SK-N-SH treated with all-trans-retinoic acid at 6 μM for 48 hours (cell line): ENCODE data around the gene ZNF426.

Experiments
- ATAC-seq: fragments of 200-7000 bp; cut with Tn5 transposase; 3 replicates; pipeline ENCODE4 v1.9.1; 2020; ENCODE audit warnings: mild to moderate bottlenecking, moderate library complexity
- ARNTL ChIP-seq: fragments of 450-650 bp; formaldehyde crosslinking; IDR thresholded peaks from 2 replicates; pipeline ENCODE4 v1.5.0; 2020; ENCODE audit warnings: low read depth, mild to moderate bottlenecking, moderate library complexity, borderline replicate concordance
- CREB5 ChIP-seq: fragments of 250-450 bp; sonication (Bioruptor Pico); IDR thresholded peaks from 2 replicates; pipeline ENCODE4 v1.5.1; 2020; ENCODE audit warnings: low read depth, mild to moderate bottlenecking, moderate library complexity
- CSRNP3 ChIP-seq: fragments of 250-450 bp; sonication (Bioruptor Pico); IDR thresholded peaks from 2 replicates; pipeline ENCODE4 v1.5.1; 2021; ENCODE audit warnings: mild to moderate bottlenecking, moderate library complexity
- ESRRG ChIP-seq: fragments of 250-450 bp; sonication (Bioruptor Pico); IDR thresholded peaks from 2 replicates; pipeline ENCODE4 v1.6.1; 2021; ENCODE audit warnings: mild to moderate bottlenecking
- ISL1 ChIP-seq: fragments of 250-450 bp; sonication (Bioruptor Pico); IDR thresholded peaks from 2 replicates; pipeline ENCODE4 v2.1.2; 2022; ENCODE audit warnings: mild to moderate bottlenecking, moderate library complexity
- OSR1 ChIP-seq: fragments of 250-450 bp; sonication (Bioruptor Pico); IDR thresholded peaks from 2 replicates; pipeline ENCODE4 v1.8.0; 2022; ENCODE audit warnings: moderate library complexity, mild to moderate bottlenecking, inconsistent platforms
- PATZ1 ChIP-seq: fragments of 250-450 bp; sonication (Bioruptor Pico); IDR thresholded peaks from 2 replicates; pipeline ENCODE4 v1.8.0; 2020; ENCODE audit warnings: mild to moderate bottlenecking, moderate library complexity, borderline replicate concordance
- PPARA ChIP-seq: fragments of 250-450 bp; sonication (Bioruptor Pico); IDR thresholded peaks from 2 replicates; pipeline ENCODE4 v1.5.0; 2020; ENCODE audit warnings: mild to moderate bottlenecking, borderline replicate concordance
- RARB ChIP-seq: fragments of 250-450 bp; sonication (Bioruptor Pico); IDR thresholded peaks from 2 replicates; pipeline ENCODE4 v1.8.0; 2021; ENCODE audit warnings: mild to moderate bottlenecking, moderate library complexity
- SNAI2 ChIP-seq: fragments of 250-450 bp; sonication (Bioruptor Pico); IDR thresholded peaks from 2 replicates; pipeline ENCODE4 v1.5.0; 2020; ENCODE audit warnings: mild to moderate bottlenecking, moderate library complexity
- TCF4 ChIP-seq: fragments of 250-450 bp; sonication (Bioruptor Pico); IDR thresholded peaks from 2 replicates; pipeline ENCODE4 v1.8.0; 2021; ENCODE audit warnings: mild to moderate bottlenecking, moderate library complexity, borderline replicate concordance
- TOX ChIP-seq: fragments of 250-450 bp; sonication (Bioruptor Pico); IDR thresholded peaks from 2 replicates; pipeline ENCODE4 v1.8.0; 2021; ENCODE audit warnings: mild to moderate bottlenecking, moderate library complexity, borderline replicate concordance
- TSHZ2 ChIP-seq: fragments of 250-450 bp; sonication (Bioruptor Pico); IDR thresholded peaks from 2 replicates; pipeline ENCODE4 v1.5.0; 2020; ENCODE audit warnings: mild to moderate bottlenecking, moderate library complexity
- ZC3H10 ChIP-seq: fragments of 250-450 bp; sonication (Bioruptor Pico); IDR thresholded peaks from 2 replicates; pipeline ENCODE4 v1.5.1; 2021; ENCODE audit warnings: mild to moderate bottlenecking, moderate library complexity
- ZFP3 ChIP-seq: fragments of 250-450 bp; sonication (Bioruptor Pico); IDR thresholded peaks from 2 replicates; pipeline ENCODE4 v1.5.0; 2020; ENCODE audit warnings: mild to moderate bottlenecking, moderate library complexity
- ZFP30 ChIP-seq: fragments of 450-650 bp; formaldehyde crosslinking; IDR thresholded peaks from 2 replicates; pipeline ENCODE4 v1.5.0; 2022; ENCODE audit warnings: mild to moderate bottlenecking, moderate library complexity
- ZNF565 ChIP-seq: fragments of 450-650 bp; formaldehyde crosslinking; conservative IDR thresholded peaks from 2 replicates; pipeline ENCODE4 v1.5.0; 2020; ENCODE audit warnings: low read depth, mild to moderate bottlenecking, moderate library complexity
- ZNF70 ChIP-seq: fragments of 450-650 bp; formaldehyde crosslinking; IDR thresholded peaks from 2 replicates; pipeline ENCODE4 v1.5.0; 2020; ENCODE audit warnings: mild to moderate bottlenecking, moderate library complexity
- ZNF8 ChIP-seq: fragments of 450-650 bp; formaldehyde crosslinking; IDR thresholded peaks from 2 replicates; pipeline ENCODE4 v1.5.0; 2020; ENCODE audit warnings: mild to moderate bottlenecking, moderate library complexity

ZNF426 gene

GRCh38 chr19:9528757-9529336, 9.6 kb downstream of the ZNF426 start:
- ATAC-seq = no peak
- no peak for TF ChIP-seq SNAI2 (CRISPR knock-in tag)
- TF ChIP-seq ZFP3 = peak; percentile 34; the same call in 1 of the 2 replicates
- TF ChIP-seq ZNF565 = no peak

- no peak for TF ChIP-seq ZC3H10 (CRISPR knock-in tag)
- TF ChIP-seq ZNF8 (CRISPR knock-in tag) = no peak
- no peak for TF ChIP-seq CREB5 (CRISPR knock-in tag)
- no peak for TF ChIP-seq RARB (CRISPR knock-in tag)
- no peak for TF ChIP-seq ISL1 (CRISPR knock-in tag)
- TF ChIP-seq TOX (CRISPR knock-in tag) = no peak
- no peak for TF ChIP-seq ARNTL (CRISPR knock-in tag)
- TF ChIP-seq OSR1 (CRISPR knock-in tag) = no peak
- TF ChIP-seq ESRRG (CRISPR knock-in tag) = no peak
- TF ChIP-seq TSHZ2 = no peak
- no peak for ATAC-seq
Observed at GRCh38 chr19:9523885-9524474, 14.5 kb downstream of the ZNF426 start.

- ATAC-seq = no peak
- TF ChIP-seq TSHZ2 = no peak
- TF ChIP-seq ZC3H10 (CRISPR knock-in tag) = no peak
- no peak for TF ChIP-seq ARNTL (CRISPR knock-in tag)
Observed at GRCh38 chr19:9507285-9507684, 31.2 kb downstream of the ZNF426 start.

GRCh38 chr19:9500796-9501195, 37.6 kb downstream of the ZNF426 start:
- ATAC-seq = no peak
- TF ChIP-seq TCF4 (no peak), ISL1 (CRISPR knock-in tag) (no peak), ZFP30 (CRISPR knock-in tag) (no peak), SNAI2 (CRISPR knock-in tag) (no peak), CREB5 (CRISPR knock-in tag) (no peak), CSRNP3 (CRISPR knock-in tag) (no peak), ZNF70 (no peak), PPARA (CRISPR knock-in tag) (no peak), RARB (CRISPR knock-in tag) (no peak), PATZ1 (CRISPR knock-in tag) (no peak), ARNTL (CRISPR knock-in tag) (no peak)
